GM19023 (cell line): ENCODE data around the gene ZDHHC9.

Source experiments
- ATAC-seq: cut with Tn5 transposase; IDR thresholded peaks from one replicate; pipeline ENCODE4 v1.9.1; 2021; ENCODE audit warnings: mild to moderate bottlenecking, moderate library complexity; ENCODE audit not compliant: unreplicated experiment

ZDHHC9 gene

GRCh38 chrX:129768586-129769466 is 74.9 kb downstream of the ZDHHC9 start:
- ATAC-seq, result no peak

- no peak for ATAC-seq
Measured at GRCh38 chrX:129768186-129768585, 75.5 kb downstream of the ZDHHC9 start.

DNA sequence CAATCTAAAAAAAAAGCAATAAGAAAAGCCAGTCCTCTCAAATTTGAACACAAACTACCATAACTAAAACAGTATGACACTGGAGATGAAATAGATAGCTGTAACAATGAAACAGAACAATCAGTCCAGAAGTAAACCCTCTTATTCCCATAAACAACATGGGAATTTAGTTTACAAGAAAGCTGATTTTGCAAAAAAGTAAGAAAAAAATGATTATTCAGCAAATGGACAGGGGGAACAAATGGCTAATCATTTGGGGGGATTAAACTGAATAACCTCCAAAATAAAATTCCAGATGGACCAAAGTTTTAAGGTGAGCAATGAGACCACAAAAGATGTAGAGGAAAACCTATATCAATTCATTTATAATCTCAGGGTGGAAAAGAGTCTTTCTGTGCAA is 80.0 kb downstream of the ZDHHC9 start:
- no peak for ATAC-seq

DNA sequence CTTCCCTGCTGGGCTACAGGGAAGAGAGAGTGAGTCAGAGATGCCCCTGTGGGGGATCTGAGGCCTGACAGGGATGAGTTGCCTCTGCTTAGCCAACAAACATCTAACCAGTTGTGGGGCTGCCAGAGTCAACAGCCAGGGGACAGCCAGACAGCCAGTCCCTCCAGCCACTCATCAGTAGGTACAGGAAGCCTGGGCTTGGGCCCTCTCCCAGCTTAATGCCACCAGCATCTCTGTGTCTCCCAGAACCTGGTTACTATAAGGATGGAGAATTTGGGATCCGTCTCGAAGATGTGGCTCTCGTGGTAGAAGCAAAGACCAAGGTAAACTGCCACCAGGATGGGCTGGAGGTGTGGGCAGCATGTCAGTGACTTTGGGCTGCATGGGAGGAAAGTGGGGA is 81.2 kb downstream of the ZDHHC9 start:
- ATAC-seq, result no peak

GRCh38 chrX:129761596-129761995 is 82.1 kb downstream of the ZDHHC9 start:
- no peak for ATAC-seq

- no peak for ATAC-seq
Measured at GRCh38 chrX:129760981-129761380, 82.7 kb downstream of the ZDHHC9 start.

DNA sequence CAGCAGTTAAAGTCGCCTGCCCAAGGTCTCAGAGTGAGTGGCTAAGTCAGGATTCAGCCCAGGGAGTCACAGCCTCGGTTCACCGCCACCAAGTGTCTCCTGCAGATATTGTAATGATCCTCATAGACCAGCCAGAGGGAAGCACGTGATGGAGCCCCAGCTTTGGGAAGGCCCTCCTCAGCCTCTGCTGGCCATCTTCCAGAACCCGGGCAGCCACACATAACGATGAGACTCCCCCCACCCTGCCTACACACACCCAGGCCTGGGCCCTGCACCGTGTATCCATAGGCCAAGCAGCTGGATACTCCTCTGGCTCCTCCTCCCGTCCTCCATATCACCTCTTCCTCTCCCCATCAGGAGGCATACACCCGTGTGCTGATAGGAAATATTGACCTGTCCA is 83.5 kb downstream of the ZDHHC9 start:
- ATAC-seq, result no peak

- ATAC-seq, result no peak
Measured at GRCh38 chrX:129759576-129760061, 84.1 kb downstream of the ZDHHC9 start.

DNA sequence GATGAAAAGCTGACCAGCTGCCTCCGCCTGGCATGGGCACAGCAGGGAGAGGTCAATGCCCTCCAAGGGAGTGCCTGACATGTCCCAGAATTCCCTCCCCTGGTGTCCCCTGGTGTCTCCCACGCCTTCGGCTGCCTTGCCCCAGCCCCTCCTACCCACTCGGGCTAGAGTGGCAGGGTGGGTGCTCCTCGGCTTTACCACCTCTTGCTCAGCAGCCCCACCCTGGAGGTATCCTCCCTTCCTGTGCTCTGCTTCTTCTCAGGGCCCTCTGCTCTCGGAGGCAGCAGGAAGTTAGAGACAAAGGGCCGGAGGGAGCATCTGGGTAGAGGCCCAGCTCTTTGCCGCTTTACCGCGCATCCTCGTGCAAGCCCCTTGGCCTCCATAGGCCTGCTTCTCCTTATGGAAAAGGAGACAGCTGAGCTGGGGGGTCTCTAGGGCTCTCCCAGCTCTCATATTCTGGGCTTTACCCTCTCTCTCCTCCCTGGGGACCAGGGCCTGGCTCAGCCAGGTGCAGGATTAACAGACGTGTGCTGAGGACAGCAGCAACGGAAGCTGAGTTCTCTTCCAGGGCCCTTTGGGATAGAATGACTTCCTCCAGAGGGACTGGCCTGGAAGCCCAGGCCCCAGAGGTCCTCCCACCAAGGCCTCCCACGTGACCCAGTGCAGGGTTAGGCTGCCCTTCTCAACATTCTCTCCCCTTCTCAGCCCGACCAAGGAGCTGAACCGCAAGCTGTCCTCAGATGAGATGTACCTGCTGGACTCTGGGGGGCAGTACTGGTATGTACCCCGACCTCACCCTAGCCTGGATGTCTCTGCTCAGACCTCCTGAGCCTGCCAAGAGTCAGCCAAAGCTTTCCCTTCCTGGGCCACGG is 87.7 kb downstream of the ZDHHC9 start:
- ATAC-seq, result no peak

GRCh38 chrX:129754056-129755024 is 89.3 kb downstream of the ZDHHC9 start:
- ATAC-seq, result no peak
